KBM-7 (cell line): ENCODE data around the gene CXCL9.
"Not testable (repeated sequence)": the region's sequence is repeated elsewhere in the genome, so short reads cannot be mapped to it uniquely, and the experiment has no call there.

Experiments used
- DNase-seq: peaks from one replicate; pipeline ENCODE4 v3.0.0-alpha.2; 2015
- in situ Hi-C: fragments of 300-500 bp; cut with MboI; formaldehyde crosslinking; loops from 2 replicates; pipeline ENCODE4 v1.14.3; 2020; ENCODE audit warnings: low sequenced_read_pairs, low pct_unique_long_range_greater_than_20kb, mixed read lengths

CXCL9 gene

GRCh38 chr4:75980576-75980975 lies 26.7 kb downstream of the CXCL9 start:
- no peak for DNase-seq
- in situ Hi-C loops, result no loop called here

DNA sequence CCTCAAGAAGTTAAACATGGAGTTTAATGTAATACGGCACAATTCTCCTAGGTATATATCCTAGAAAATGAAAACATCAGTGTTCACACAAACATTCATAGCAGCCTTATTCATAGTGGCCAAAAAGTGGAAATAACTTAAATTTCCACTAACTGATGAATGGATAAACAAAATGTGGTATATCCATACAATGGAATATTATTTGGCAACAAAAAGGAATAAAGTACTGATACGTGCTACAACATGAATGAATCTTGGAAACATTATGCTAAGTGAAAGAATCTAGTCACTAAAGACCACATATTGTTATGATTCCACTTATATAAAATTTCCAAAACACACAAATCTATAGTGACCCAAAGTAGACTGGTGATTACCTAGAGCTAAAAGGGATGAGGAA lies 31.1 kb downstream of the CXCL9 start:
- in situ Hi-C loops, result no loop called here

DNA sequence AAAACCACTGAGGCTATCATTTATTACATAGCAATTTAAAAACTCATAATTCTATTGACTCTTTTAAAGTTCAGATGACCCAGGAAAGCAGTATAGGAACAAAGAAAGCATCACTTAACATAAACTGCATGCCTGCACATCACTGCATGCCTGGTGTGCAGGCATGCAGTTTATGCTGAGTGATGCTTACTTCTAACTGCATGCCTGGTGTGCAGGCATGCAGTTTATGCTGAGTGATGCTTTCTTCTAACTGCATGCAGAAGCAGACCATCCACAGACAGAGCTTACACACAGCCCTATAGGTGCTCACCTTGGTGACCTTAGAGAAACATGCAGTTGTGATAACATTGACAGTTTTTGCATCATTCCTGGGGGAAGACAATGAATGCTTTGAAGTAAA lies 33.5 kb downstream of the CXCL9 start:
- no peak for DNase-seq
- in situ Hi-C loops, result no loop called here

More for the DNA sequence above, 31.1 kb downstream of the CXCL9 start:
- no peak for DNase-seq

- DNase-seq, result no peak
- in situ Hi-C loops, result no loop called here
Measured at GRCh38 chr4:75968084-75968483, 39.2 kb downstream of the CXCL9 start.

GRCh38 chr4:75963558-75963957 lies 43.8 kb downstream of the CXCL9 start:
- in situ Hi-C loops, result no loop called here

GRCh38 chr4:75962072-75962471 lies 45.2 kb downstream of the CXCL9 start:
- DNase-seq, in situ Hi-C loops: not testable (repeated sequence)

More at GRCh38 chr4:75963558-75963957, 43.8 kb downstream of the CXCL9 start:
- no peak for DNase-seq

DNA sequence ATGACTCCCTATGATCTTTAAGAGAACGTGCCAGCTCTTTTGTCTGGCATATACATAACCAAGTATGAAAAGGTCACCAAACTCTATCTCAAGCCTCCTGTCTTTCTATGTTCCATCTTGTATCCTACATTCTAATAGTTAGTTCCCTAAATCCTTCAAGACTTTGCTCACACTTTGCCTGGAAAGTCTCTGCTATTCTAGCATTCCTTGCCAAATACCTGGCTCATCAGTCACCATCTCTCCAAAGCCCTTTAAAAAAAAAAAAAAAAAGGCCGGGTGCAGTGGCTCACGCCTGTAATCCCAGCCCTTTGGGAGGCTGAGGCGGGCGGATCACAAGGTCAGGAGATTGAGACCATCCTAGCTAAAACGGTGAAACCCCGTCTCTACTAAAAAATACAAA lies 48.8 kb downstream of the CXCL9 start:
- in situ Hi-C loops, DNase-seq: not testable (repeated sequence)

- DNase-seq, in situ Hi-C loops: not testable (repeated sequence)
Measured at GRCh38 chr4:75954811-75955210, 52.5 kb downstream of the CXCL9 start.

DNA sequence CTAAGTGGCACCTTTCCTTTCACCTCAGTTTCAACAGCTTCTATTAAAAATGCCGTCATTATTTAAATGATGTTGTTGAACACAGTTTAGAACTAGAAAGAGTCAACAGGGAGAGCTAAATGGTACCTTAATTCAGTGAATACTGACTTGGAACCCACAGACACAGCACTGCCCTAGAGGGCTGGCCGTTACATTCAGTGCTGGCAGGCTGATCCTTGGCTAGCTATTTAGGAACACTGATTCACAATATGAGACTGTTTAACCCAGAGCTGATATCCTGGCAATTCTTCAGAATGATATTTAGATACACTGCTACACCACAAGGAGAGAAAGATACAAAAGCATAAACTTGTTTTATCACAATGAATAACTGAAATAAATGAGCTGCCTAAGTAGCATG lies 53.8 kb downstream of the CXCL9 start:
- no peak for DNase-seq
- in situ Hi-C loops, result no loop called here
